RWPE2 (cell line): ENCODE results near the gene PDE4D.

Experiments
- ATAC-seq: fragments of 200-7000 bp; cut with Tn5 transposase; 3 replicates; pipeline ENCODE4 v1.9.1; 2021; ENCODE audit warnings: low read depth
- DNase-seq: peaks from one replicate; pipeline ENCODE4 v3.0.0-alpha.2; 2020; ENCODE audit warnings: low spot score
- H3K27ac ChIP-seq: fragments of 450-650 bp; 2 replicates; pipeline ENCODE4 v1.5.1; 2017; ENCODE audit warnings: mild to moderate bottlenecking; ENCODE audit not compliant: poor library complexity, severe bottlenecking
- H3K27me3 ChIP-seq: fragments of 250-450 bp; sonication (Bioruptor Pico); 2 replicates; pipeline ENCODE4 v1.5.1; 2021; ENCODE audit warnings: mild to moderate bottlenecking, moderate library complexity; ENCODE audit not compliant: insufficient read depth, poor library complexity, severe bottlenecking
- H3K36me3 ChIP-seq: fragments of 250-450 bp; sonication (Bioruptor Pico); 2 replicates; pipeline ENCODE4 v1.5.1; 2020; ENCODE audit warnings: low read depth, mild to moderate bottlenecking, moderate library complexity
- H3K4me1 ChIP-seq: fragments of 250-450 bp; sonication (Bioruptor Pico); 2 replicates; pipeline ENCODE4 v1.5.1; 2021; ENCODE audit warnings: mild to moderate bottlenecking, moderate library complexity; ENCODE audit not compliant: insufficient read depth, poor library complexity, severe bottlenecking
- H3K4me3 ChIP-seq: fragments of 250-450 bp; sonication (Bioruptor Pico); 2 replicates; pipeline ENCODE4 v1.5.1; 2021; ENCODE audit warnings: mild to moderate bottlenecking, moderate library complexity; ENCODE audit not compliant: severe bottlenecking
- H3K9me3 ChIP-seq: fragments of 250-450 bp; sonication (Bioruptor Pico); 2 replicates; pipeline ENCODE4 v1.5.1; 2021; ENCODE audit warnings: mild to moderate bottlenecking, moderate library complexity; ENCODE audit not compliant: severe bottlenecking
- CTCF ChIP-seq: fragments of 450-650 bp; IDR thresholded peaks from one replicate; pipeline ENCODE4 v1.5.1; 2017; ENCODE audit warnings: mild to moderate bottlenecking, moderate library complexity; ENCODE audit not compliant: poor library complexity, severe bottlenecking

Gene PDE4D

GRCh38 chr5:59798862-59799667, 94.5 kb downstream of the PDE4D start:
- H3K4me3 ChIP-seq = no peak overlapping the region

GRCh38 chr5:59795141-59795540, 98.4 kb downstream of the PDE4D start:
- Histone ChIP-seq H3K4me1 (peaks cover 48% of the 10 kb centered on the region), H3K27ac (no peak overlapping the region), H3K36me3 (no peaks in the 10 kb centered on the region), H3K9me3 (no peaks in the 10 kb centered on the region), H3K4me3 (no peak overlapping the region), H3K27me3 (no peaks in the 10 kb centered on the region)
- ATAC-seq (no peak), DNase-seq (no peak)
- TF ChIP-seq CTCF = no peak

More at GRCh38 chr5:59798862-59799667, 94.5 kb downstream of the PDE4D start:
- no peak for DNase-seq
- ATAC-seq = peak; percentile 71
- H3K9me3 ChIP-seq = no peaks in the 10 kb centered on the region
- H3K27ac ChIP-seq = peak overlapping the region; percentile 84
- no peaks in the 10 kb centered on the region for H3K27me3 ChIP-seq
- H3K36me3 ChIP-seq = no peaks in the 10 kb centered on the region
- peaks cover 18% of the 10 kb centered on the region for H3K4me1 ChIP-seq
- no peak for TF ChIP-seq CTCF

- no peaks in the 10 kb centered on the region for H3K36me3 ChIP-seq
- no peak overlapping the region for H3K4me3 ChIP-seq
- DNase-seq (peak; percentile 92), ATAC-seq (peak; percentile 94)
- H3K9me3 ChIP-seq = no peaks in the 10 kb centered on the region
- peak overlapping the region; percentile 80 for H3K27ac ChIP-seq
- peaks cover 42% of the 10 kb centered on the region for H3K4me1 ChIP-seq
- H3K27me3 ChIP-seq = no peaks in the 10 kb centered on the region
- TF ChIP-seq CTCF = no peak
These were observed 100.4 kb downstream of the PDE4D start for GRCh38 chr5:59792983-59793585.

GRCh38 chr5:59791617-59792016, 101.9 kb downstream of the PDE4D start:
- no peak for ATAC-seq
- DNase-seq = no peak
- Histone ChIP-seq H3K4me3 (no peak overlapping the region), H3K9me3 (no peaks in the 10 kb centered on the region), H3K27me3 (no peaks in the 10 kb centered on the region), H3K27ac (peak overlapping the region; percentile 80), H3K36me3 (no peaks in the 10 kb centered on the region), H3K4me1 (peaks cover 54% of the 10 kb centered on the region)
- no peak for TF ChIP-seq CTCF
